ENCODE results near the gene CDK16.

DNA sequence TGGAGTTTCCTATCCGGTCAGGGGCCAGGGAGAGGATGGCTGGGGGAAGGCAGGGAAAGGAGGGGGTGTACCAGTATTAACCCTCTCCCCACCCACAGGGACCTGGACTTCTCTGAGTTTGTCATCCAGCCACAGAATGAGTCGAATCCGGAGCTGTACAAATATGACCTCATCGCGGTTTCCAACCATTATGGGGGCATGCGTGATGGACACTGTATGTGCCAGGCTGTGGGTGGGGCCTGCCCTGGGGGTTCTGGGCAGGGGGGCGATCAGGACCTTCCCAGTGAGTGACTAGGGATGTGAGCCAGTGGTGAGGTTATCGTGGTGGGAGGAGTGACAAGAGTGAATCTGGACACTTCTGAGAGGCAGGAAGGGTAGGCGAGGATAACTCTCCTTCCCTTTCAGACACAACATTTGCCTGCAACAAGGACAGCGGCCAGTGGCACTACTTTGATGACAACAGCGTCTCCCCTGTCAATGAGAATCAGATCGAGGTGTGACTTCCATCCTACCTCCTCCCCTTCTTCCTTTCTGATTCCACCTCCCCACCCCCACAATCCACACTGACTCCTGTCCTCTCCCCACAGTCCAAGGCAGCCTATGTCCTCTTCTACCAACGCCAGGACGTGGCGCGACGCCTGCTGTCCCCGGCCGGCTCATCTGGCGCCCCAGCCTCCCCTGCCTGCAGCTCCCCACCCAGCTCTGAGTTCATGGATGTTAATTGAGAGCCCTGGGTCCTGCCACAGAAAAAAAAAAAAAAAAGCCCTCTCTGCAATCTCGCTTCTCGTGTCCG lies 28.9 kb downstream of the CDK16 start:
- TF ChIP-seq POLR2AphosphoS5 (IDR thresholded peaks at IDR 0.05) = no peak
- no peak for TF ChIP-seq CTCF (IDR thresholded peaks at IDR 0.05)

Data from suprapubic skin (tissue), 3 donors.